H9 (cell line): ENCODE results near the gene GEN1. TPM values are rescaled to one million over a fixed set of nuclear protein-coding genes. Genes with fewer than 3 reads are reported as not detected.

ENCODE experiments used
- DNase-seq: peaks from one replicate; pipeline ENCODE4 v3.0.0-alpha.2; 2017
- H2AFZ ChIP-seq: one replicate; pipeline ENCODE4 v1.6.1; 2013; ENCODE audit warnings: mild to moderate bottlenecking, low read length, control low read depth, moderate library complexity
- H2AK5ac ChIP-seq: 2 replicates; pipeline ENCODE4 v1.6.1; 2013; ENCODE audit warnings: low read length, control low read depth, mixed read lengths; ENCODE audit not compliant: insufficient read length
- H2BK120ac ChIP-seq: one replicate; pipeline ENCODE4 v1.6.1; 2013; ENCODE audit warnings: low read depth, mild to moderate bottlenecking, low read length, control low read depth, inconsistent platforms; ENCODE audit not compliant: poor library complexity, severe bottlenecking
- H2BK12ac ChIP-seq: 2 replicates; pipeline ENCODE4 v1.6.1; 2013; ENCODE audit warnings: low read length, control low read depth, mixed read lengths, low read depth; ENCODE audit not compliant: insufficient read length
- H2BK15ac ChIP-seq: 2 replicates; pipeline ENCODE4 v1.6.1; 2013; ENCODE audit warnings: low read depth, low read length, control low read depth
- H2BK20ac ChIP-seq: one replicate; pipeline ENCODE4 v1.6.1; 2013; ENCODE audit warnings: low read depth, mild to moderate bottlenecking, low read length, control low read depth, inconsistent platforms; ENCODE audit not compliant: poor library complexity, severe bottlenecking
- H2BK5ac ChIP-seq: 2 replicates; pipeline ENCODE4 v1.6.1; 2013; ENCODE audit warnings: low read length, control low read depth, mixed read lengths; ENCODE audit not compliant: insufficient read length
- H3K14ac ChIP-seq: 2 replicates; pipeline ENCODE4 v1.6.1; 2013; ENCODE audit warnings: low read length, control low read depth; ENCODE audit not compliant: insufficient read depth
- H3K18ac ChIP-seq: 2 replicates; pipeline ENCODE4 v1.6.1; 2013; ENCODE audit warnings: low read depth, mild to moderate bottlenecking, mixed read lengths, low read length, control low read depth; ENCODE audit not compliant: insufficient read length
- H3K23ac ChIP-seq: 2 replicates; pipeline ENCODE4 v1.6.1; 2013; ENCODE audit warnings: low read length, control low read depth, mixed read lengths, low read depth; ENCODE audit not compliant: insufficient read length
- H3K23me2 ChIP-seq: 2 replicates; pipeline ENCODE4 v1.6.1; 2013; ENCODE audit warnings: low read depth, mild to moderate bottlenecking, mixed read lengths, low read length, control low read depth; ENCODE audit not compliant: insufficient read length, poor library complexity, severe bottlenecking
- H3K27ac ChIP-seq: 2 replicates; pipeline ENCODE4 v1.5.1; 2013; ENCODE audit warnings: low read length, control low read depth, mixed read lengths, low read depth; ENCODE audit not compliant: insufficient read length
- H3K27me3 ChIP-seq: 2 replicates; pipeline ENCODE4 v1.6.1; 2013; ENCODE audit warnings: low read length, control low read depth, inconsistent platforms; ENCODE audit not compliant: insufficient read depth
- H3K4ac ChIP-seq: 2 replicates; pipeline ENCODE4 v1.6.1; 2013; ENCODE audit warnings: low read depth, mild to moderate bottlenecking, control low read depth, inconsistent platforms, low read length, moderate library complexity
- H3K4me1 ChIP-seq: 2 replicates; pipeline ENCODE4 v1.6.1; 2013; ENCODE audit warnings: low read length, control low read depth, inconsistent platforms; ENCODE audit not compliant: insufficient read depth
- H3K4me2 ChIP-seq: 2 replicates; pipeline ENCODE4 v1.6.1; 2013; ENCODE audit warnings: low read length, control low read depth, mixed read lengths; ENCODE audit not compliant: insufficient read length, insufficient read depth
- H3K56ac ChIP-seq: 2 replicates; pipeline ENCODE4 v1.6.1; 2013; ENCODE audit warnings: low read depth, mild to moderate bottlenecking, mixed read lengths, low read length, control low read depth; ENCODE audit not compliant: insufficient read length
- H3K79me1 ChIP-seq: 2 replicates; pipeline ENCODE4 v1.6.1; 2013; ENCODE audit warnings: low read depth, mild to moderate bottlenecking, moderate library complexity, low read length, control low read depth, inconsistent platforms; ENCODE audit not compliant: insufficient read depth, poor library complexity, severe bottlenecking
- H3K79me2 ChIP-seq: 2 replicates; pipeline ENCODE4 v1.6.1; 2013; ENCODE audit warnings: low read length, control low read depth, inconsistent platforms; ENCODE audit not compliant: insufficient read depth
- H3K9ac ChIP-seq: 2 replicates; pipeline ENCODE4 v1.6.1; 2013; ENCODE audit warnings: low read length, control low read depth, mixed read lengths; ENCODE audit not compliant: insufficient read length; ENCODE audit errors: extremely low read depth
- H3K9me3 ChIP-seq: one replicate; pipeline ENCODE4 v1.6.1; 2013; ENCODE audit warnings: low read depth, low read length, inconsistent platforms; ENCODE audit not compliant: control insufficient read depth
- H3T11ph ChIP-seq: one replicate; pipeline ENCODE4 v1.6.1; 2013; ENCODE audit warnings: mild to moderate bottlenecking, low read length, control low read depth, inconsistent platforms
- H4K20me1 ChIP-seq: one replicate; pipeline ENCODE4 v1.6.1; 2013; ENCODE audit not compliant: control insufficient read depth, insufficient read length, insufficient read depth
- H4K5ac ChIP-seq: 2 replicates; pipeline ENCODE4 v1.6.1; 2013; ENCODE audit warnings: low read depth, mild to moderate bottlenecking, mixed read lengths, low read length, control low read depth; ENCODE audit not compliant: insufficient read length
- H4K8ac ChIP-seq: replicated peaks from 2 replicates; pipeline ENCODE4 v1.6.1; 2013; ENCODE audit warnings: low read length, control low read depth, mixed read lengths, low read depth; ENCODE audit not compliant: insufficient read length
- H4K91ac ChIP-seq: 2 replicates; pipeline ENCODE4 v1.6.1; 2013; ENCODE audit warnings: low read depth, mild to moderate bottlenecking, moderate library complexity, mixed read lengths, low read length, control low read depth; ENCODE audit not compliant: insufficient read length
- H3K27ac Mint-ChIP-seq, 3 experiments: 2 replicates in 2 of 3; 3 replicates in 1 of 3; pipeline ENCODE4 v1.8.0; 2020 to 2021; ENCODE audit warnings: mixed read lengths in 3 of 3, mild to moderate bottlenecking in 1 of 3, moderate library complexity in 1 of 3
- H3K27me3 Mint-ChIP-seq: 2 replicates; pipeline ENCODE4 v1.8.0; 2021; ENCODE audit warnings: low read depth, mild to moderate bottlenecking, moderate library complexity, mixed read lengths
- H3K36me3 Mint-ChIP-seq, 3 experiments: 2 replicates in 2 of 3; 3 replicates in 1 of 3; pipeline ENCODE4 v1.8.0; 2020 to 2021; ENCODE audit warnings: low read depth in 3 of 3, mixed read lengths in 3 of 3; ENCODE audit not compliant: insufficient read depth in 1 of 3
- H3K4me1 Mint-ChIP-seq, 2 experiments: 2 replicates each; pipeline ENCODE4 v1.8.0; 2020; ENCODE audit warnings: mixed read lengths in 2 of 2
- H3K4me3 Mint-ChIP-seq, 2 experiments: 2 replicates in 1 of 2; 3 replicates in 1 of 2; pipeline ENCODE4 v1.8.0; 2020 to 2021; ENCODE audit warnings: mild to moderate bottlenecking in 2 of 2, mixed read lengths in 2 of 2, moderate library complexity in 1 of 2
- H3K9me3 Mint-ChIP-seq, 2 experiments: 2 replicates in 1 of 2; 3 replicates in 1 of 2; pipeline ENCODE4 v1.8.0; 2020; ENCODE audit warnings: mild to moderate bottlenecking in 2 of 2, mixed read lengths in 2 of 2, moderate library complexity in 1 of 2
- WGBS: extraction: QIAGEN DNeasy Blood & Tissue Kit; methylation state at CpG from one replicate; pipeline ENCODE4 v1.1.7; 2013; ENCODE audit warnings: missing lambda C conversion rate, low lambda C conversion rate, mixed read lengths; ENCODE audit not compliant: insufficient read length; ENCODE audit errors: extremely low coverage; 5-methylcytosine and 5-hydroxymethylcytosine counted together
- total RNA-seq: library from RNA; stranded (reverse); gene quantifications from 2 replicates; pipeline ENCODE4 v1.2.1, GENCODE V29; 2021
- TF ChIP-seq, protein P1 (sequence below): fragments of 200-600 bp; sonication (generic); conservative IDR thresholded peaks from 3 replicates; pipeline ENCODE4 v1.8.0; 2021; ENCODE audit warnings: antibody characterized with exemption, mild to moderate bottlenecking

Gene GEN1
- total RNA-seq, 1 experiment from 2014 or later, result 28.1 TPM

DNA sequence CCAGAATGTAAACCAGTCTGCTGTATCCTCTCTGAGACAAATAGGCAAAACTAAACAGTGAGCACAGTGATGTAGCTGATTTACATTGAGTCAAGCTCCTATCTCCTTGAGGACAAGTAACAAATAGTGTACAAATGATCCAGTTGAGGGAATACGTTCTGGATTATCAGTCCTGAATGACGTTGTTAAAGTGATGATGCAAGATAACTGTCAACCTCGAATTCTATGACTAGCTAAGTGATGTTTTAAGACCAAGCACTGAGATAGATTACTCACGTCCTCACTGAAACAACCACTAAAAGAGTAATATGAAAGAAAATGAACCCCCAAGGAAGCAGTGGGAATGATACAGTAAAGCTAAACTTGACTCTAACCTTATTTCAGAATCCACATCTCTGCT lies 47.1 kb upstream of the GEN1 start:
- H3K14ac ChIP-seq, result no peak overlapping the region
- H3K18ac ChIP-seq, result no peak overlapping the region
- no peaks in the 10 kb centered on the region for H3K79me1 ChIP-seq
- H2BK20ac ChIP-seq, result no peak overlapping the region
- H3K4me2 ChIP-seq, result no peak overlapping the region
- H3K27me3 ChIP-seq, result no peaks in the 10 kb centered on the region
- H2BK5ac ChIP-seq, result no peak overlapping the region
- no peak overlapping the region for H3K9ac ChIP-seq
- no peak overlapping the region for H2AK5ac ChIP-seq
- no peaks in the 10 kb centered on the region for H3K9me3 ChIP-seq
- no CpG with 5 or more reads among the region's 4 CpGs for WGBS
- H4K91ac ChIP-seq, result no peak overlapping the region
- H4K20me1 ChIP-seq, result no peaks in the 10 kb centered on the region
- H4K8ac ChIP-seq, result no peak overlapping the region
- H4K5ac ChIP-seq, result no peak overlapping the region
- no peak overlapping the region for H3K4ac ChIP-seq
- H3K27ac ChIP-seq, result no peak overlapping the region
- no peak overlapping the region for H3T11ph ChIP-seq
- H3K79me2 ChIP-seq, result no peaks in the 10 kb centered on the region
- peaks cover 12 to 45% (median 45%) of the 10 kb centered on the region in 3 experiments; a peak in 5 of 7 replicates for H3K36me3 Mint-ChIP-seq
- H3K23me2 ChIP-seq, result no peaks in the 10 kb centered on the region
- no peak overlapping the region for H3K4me3 Mint-ChIP-seq
- no peaks in the 10 kb centered on the region for H3K4me1 ChIP-seq
- no peaks in the 10 kb centered on the region for H3K4me1 Mint-ChIP-seq
- no peak overlapping the region for H3K27ac Mint-ChIP-seq
- TF ChIP-seq, protein P1, sequence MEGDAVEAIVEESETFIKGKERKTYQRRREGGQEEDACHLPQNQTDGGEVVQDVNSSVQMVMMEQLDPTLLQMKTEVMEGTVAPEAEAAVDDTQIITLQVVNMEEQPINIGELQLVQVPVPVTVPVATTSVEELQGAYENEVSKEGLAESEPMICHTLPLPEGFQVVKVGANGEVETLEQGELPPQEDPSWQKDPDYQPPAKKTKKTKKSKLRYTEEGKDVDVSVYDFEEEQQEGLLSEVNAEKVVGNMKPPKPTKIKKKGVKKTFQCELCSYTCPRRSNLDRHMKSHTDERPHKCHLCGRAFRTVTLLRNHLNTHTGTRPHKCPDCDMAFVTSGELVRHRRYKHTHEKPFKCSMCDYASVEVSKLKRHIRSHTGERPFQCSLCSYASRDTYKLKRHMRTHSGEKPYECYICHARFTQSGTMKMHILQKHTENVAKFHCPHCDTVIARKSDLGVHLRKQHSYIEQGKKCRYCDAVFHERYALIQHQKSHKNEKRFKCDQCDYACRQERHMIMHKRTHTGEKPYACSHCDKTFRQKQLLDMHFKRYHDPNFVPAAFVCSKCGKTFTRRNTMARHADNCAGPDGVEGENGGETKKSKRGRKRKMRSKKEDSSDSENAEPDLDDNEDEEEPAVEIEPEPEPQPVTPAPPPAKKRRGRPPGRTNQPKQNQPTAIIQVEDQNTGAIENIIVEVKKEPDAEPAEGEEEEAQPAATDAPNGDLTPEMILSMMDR, result no peak
- H2BK15ac ChIP-seq, result no peak overlapping the region
- no peak overlapping the region for H3K23ac ChIP-seq
- no peak for DNase-seq
- H2BK12ac ChIP-seq, result no peak overlapping the region
- no peaks in the 10 kb centered on the region for H3K9me3 Mint-ChIP-seq
- H3K56ac ChIP-seq, result no peak overlapping the region
- H2BK120ac ChIP-seq, result no peak overlapping the region
- no peak overlapping the region for H2AFZ ChIP-seq
- H3K27me3 Mint-ChIP-seq, result no peaks in the 10 kb centered on the region
